22Rv1 (cell line): ENCODE measurements around the gene KSR2.

Experiments used
- CTCF ChIP-seq: fragments of 450-650 bp; IDR thresholded peaks from 2 replicates; pipeline ENCODE4 v1.5.1; 2017; ENCODE audit warnings: mild to moderate bottlenecking
- ZFX ChIP-seq: fragments of 450-650 bp; IDR thresholded peaks from 2 replicates; pipeline ENCODE4 v1.6.1; 2017; ENCODE audit warnings: antibody characterized with exemption, borderline replicate concordance

- TF ChIP-seq CTCF (no peak), ZFX (no peak)
These were observed 307.3 kb downstream of the KSR2 start for GRCh38 chr12:117661471-117661870.
